ENCODE data around the gene GBGT1.

The GBGT1 gene

DNA sequence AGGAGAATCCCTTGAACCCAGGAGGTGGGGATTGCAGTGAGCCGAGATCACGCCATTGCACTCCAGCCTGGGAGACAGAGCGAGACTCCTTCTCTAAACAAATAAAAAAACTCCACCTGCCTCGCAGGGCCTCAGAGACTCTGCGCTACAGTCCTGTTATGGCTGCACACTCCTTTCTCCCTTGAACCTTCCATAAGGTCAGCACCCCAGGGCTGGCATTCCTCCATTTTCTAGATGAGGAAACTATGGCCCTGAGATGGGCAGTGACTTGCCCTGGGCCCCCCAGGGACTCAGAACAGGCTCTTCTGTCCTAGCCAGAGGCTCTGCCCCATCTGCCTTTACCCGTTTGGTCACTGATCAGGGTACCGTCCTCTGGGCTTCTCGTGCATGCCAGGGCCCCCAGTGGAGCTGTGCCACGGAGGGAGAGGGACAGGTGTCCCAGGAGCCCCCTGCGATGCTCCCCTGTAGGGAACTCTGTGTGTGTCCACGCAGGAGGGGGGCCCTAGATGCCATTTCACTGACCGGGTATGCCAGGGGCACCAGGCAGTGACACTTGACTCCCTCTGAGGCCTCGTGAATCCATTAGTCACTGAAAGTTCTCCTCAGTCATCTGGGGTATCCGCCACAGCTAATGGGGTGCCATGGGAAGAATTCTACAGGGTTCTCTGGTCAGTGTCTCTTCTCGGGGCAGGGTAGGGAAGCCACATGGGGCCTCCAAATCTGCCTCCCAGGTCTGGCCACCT lies 58.8 kb downstream of the GBGT1 start:
- in situ Hi-C loops (cut with MboI; ENCODE audit: low sequenced_read_pairs), result no loop called here

DNA sequence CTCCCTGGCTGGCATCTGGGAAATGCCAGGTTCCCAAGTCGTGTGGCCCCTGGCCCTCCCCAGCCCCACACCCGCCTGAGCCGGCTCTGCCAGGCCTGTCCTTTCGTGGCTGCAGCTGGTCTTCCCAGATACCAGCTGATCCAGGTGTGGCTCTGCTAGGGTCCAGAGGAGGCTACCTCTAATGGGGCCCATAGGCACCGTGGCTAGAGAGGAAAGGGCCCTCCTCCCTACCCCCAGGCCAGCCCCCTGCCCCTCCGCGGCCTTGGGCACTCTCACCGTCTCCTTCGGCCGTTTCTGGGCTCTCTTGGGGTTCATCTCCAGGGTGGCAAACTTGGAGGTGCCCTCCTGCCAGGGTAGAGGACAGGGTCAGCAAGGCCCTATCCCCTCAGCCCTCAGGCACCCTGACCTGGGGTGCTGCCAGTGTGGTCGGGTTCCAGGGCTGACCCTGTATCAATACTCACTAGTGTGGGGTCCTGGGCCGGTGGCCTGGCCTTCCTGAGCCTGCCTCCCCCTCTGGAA lies 59.7 kb downstream of the GBGT1 start:
- in situ Hi-C loops (cut with MboI; ENCODE audit: low sequenced_read_pairs), result no loop called here

DNA sequence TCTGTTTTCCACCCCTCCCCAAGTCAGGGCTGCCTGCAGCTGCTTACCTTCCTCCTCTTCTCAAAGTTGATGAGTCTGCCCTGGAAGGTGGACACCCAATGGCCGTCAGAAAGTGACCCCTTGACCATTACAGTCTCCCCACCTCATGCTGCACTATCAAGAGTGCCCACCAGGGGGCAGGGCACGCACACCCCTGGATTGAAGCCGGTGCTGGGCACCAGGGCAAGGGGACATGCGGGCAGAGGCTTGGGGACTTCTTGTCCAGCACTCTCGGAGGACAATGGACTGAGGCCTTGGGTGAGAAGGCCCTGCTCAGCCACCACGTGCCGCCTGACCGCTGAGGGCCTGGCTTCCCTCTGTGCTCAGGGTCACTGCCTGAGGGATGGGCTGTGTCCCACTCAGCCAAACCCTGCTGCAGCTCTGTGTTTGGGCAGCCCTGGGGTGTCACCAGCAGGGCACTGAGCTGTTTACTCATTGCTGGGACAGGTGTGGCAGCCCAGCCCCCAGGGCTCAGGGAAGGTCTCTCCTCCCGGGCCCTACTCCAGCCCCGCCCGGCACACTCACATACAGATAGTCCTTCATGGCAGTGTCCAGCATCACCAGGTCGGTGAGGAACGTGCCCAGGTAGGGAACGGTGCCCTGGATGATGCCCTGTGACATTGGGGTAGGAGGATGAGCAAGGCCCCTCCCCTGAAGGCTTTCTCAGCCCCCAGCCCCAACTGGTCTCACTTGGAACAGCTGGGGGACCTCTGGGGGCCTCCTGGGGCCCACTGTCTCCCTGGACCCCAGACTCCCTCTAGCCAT lies 60.3 kb downstream of the GBGT1 start:
- in situ Hi-C loops (cut with MboI; ENCODE audit: low sequenced_read_pairs), result no loop called here
